Non-pigmented ciliary epithelial cell (primary cell): Measurements from ENCODE around the gene NFATC4.
"Not testable (repeated sequence)": the region's sequence is repeated elsewhere in the genome, so short reads cannot be mapped to it uniquely, and the experiment has no call there.

Source experiments
- DNase-seq: peaks from one replicate; pipeline ENCODE4 v3.0.0-alpha.2; 2010; ENCODE audit warnings: low read depth

Gene NFATC4

DNA sequence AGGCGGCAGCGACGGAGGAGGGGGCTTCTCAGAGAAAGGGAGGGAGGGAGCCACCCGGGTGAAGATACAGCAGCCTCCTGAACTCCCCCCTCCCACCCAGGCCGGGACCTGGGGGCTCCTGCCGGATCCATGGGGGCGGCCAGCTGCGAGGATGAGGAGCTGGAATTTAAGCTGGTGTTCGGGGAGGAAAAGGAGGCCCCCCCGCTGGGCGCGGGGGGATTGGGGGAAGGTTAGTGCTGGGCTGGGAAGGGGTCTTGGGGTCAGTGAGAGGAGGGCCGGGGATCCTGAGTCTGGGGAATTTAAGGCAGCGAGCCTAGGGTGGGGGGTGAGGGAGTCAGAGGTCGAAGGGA, 203 bp downstream of the NFATC4 start:
- DNase-seq: no peak

- DNase-seq: no peak
Measured at GRCh38 chr14:24368562-24369252, 723 bp downstream of the NFATC4 start.

- DNase-seq: no peak
Measured at GRCh38 chr14:24369463-24369862, 1.5 kb downstream of the NFATC4 start.

DNA sequence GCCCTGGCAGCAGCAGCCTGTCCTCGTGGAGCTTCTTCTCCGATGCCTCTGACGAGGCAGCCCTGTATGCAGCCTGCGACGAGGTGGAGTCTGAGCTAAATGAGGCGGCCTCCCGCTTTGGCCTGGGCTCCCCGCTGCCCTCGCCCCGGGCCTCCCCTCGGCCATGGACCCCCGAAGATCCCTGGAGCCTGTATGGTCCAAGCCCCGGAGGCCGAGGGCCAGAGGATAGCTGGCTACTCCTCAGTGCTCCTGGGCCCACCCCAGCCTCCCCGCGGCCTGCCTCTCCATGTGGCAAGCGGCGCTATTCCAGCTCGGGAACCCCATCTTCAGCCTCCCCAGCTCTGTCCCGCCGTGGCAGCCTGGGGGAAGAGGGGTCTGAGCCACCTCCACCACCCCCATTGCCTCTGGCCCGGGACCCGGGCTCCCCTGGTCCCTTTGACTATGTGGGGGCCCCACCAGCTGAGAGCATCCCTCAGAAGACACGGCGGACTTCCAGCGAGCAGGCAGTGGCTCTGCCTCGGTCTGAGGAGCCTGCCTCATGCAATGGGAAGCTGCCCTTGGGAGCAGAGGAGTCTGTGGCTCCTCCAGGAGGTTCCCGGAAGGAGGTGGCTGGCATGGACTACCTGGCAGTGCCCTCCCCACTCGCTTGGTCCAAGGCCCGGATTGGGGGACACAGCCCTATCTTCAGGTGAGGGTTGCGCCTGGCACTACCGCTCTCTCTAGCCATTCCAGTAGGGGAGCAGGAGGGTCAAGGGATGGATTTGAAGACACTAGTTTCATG, 2.1 kb downstream of the NFATC4 start:
- no peak for DNase-seq

DNA sequence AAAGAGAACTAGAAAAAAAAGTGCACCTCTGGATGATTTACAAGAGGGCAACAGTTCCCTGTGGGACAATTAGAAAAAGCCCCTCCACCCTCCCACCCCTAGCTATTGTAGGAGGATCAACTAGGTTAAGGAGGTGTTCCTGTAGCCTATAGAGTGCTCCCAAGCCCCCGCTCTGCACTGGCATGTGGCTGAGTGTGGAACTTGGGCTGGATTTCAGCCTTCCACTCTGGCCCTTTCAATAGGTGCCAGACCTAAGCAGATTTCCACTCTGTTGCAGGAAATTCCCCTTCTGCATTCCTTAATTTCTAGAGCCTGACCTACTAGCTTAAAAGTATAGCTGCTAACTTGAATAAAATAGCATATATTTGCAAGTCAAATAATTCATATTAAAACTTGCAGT, 2.8 kb downstream of the NFATC4 start:
- DNase-seq: no peak

- DNase-seq: not testable (repeated sequence)
Measured at GRCh38 chr14:24371605-24372004, 3.6 kb downstream of the NFATC4 start.

DNA sequence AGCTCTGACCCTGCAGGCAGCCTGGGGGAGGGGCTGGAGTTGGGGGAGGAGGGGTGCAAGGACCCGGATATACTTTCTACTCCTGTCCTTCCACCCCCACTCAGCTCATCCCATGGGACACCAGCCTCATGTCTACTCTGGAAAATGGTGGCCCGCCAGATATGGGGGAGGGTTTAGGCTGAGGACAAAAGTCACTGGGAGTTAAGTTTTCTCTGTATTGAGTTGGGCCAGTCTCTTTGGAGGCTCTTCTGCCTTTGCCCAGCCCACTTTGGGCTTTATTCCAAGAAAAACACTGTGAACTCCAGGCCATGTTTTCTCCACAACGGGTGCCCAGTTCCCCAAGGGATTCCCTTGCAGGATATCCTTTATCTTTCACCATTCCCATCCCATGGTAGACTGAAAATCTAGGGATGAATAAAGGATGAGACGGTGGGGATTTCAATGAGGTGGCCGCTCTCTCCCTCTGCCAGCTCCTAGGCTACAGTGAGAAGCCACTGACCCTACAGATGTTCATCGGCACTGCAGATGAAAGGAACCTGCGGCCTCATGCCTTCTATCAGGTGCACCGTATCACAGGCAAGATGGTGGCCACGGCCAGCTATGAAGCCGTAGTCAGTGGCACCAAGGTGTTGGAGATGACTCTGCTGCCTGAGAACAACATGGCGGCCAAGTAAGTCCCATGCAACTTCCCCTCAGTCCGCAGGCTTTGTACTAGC, 4.9 kb downstream of the NFATC4 start:
- DNase-seq: no peak

- no peak for DNase-seq
Measured at GRCh38 chr14:24376448-24377070, 8.6 kb downstream of the NFATC4 start.

DNA sequence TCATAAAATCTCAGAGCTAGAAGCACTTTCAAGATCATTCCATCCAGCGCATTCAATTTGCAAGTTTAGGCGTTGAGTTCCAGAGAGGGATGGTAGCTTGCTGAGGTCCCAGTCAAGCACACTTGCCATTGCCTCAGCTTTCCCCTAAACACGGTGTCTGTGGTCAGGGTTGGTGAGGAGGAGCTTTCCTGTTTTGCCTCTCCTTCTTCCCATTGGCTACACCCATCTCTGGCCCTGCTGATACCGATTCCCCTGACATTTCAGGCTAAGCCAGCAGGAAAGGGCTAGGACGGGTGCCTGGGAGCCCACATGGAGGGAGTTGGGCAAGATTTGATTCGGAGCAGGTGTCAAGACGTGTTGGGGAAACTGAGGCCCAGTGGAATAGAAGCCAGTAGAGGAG, 9.1 kb downstream of the NFATC4 start:
- no peak for DNase-seq

GRCh38 chr14:24377657-24378056, 9.7 kb downstream of the NFATC4 start:
- no peak for DNase-seq

DNA sequence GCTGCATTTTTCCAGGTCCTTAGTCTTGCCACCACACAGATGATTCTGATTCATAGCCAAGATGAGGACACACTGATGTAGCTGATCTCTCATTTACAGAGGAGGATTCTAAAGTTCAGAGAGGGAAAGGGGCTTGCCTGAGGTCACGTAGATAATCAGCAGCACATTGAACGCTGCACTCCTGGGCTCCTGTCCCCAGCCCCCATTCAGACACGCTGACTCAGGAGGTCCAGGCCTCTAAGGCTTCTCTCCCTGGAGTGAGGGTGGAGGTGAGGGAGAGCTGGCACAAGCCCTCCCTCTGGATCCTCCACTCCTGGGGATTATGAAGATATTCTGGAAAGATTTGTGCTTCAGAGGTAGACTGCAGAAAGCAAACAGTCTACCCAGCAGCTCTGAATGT, 10.3 kb downstream of the NFATC4 start:
- no peak for DNase-seq

GRCh38 chr14:24378981-24379906, 11.3 kb downstream of the NFATC4 start:
- no peak for DNase-seq

- DNase-seq: no peak
Measured at GRCh38 chr14:24379907-24380730, 12.1 kb downstream of the NFATC4 start.

GRCh38 chr14:24381363-24382063, 13.5 kb downstream of the NFATC4 start:
- no peak for DNase-seq

GRCh38 chr14:24382064-24382371, 14.0 kb downstream of the NFATC4 start:
- DNase-seq: no peak

DNA sequence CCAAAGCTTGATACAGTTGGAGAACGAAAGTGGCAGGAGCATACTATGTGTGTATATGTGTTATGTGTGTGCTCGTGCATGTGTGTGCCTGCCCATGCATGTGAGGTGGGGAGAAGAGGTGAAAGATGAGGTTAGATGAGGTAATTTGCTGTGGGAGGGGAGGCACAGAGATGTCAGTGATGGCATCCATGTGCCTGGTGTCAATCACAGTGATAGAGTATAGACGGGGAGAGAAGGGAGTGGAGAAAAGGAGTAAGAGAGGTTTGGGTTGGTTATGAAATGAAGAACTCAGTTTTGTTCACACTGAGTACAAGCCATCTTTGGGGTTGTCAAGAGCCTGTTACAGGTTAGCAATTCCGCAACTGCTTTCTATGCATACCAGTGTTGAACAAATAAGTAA, 16.2 kb downstream of the NFATC4 start:
- no peak for DNase-seq

GRCh38 chr14:24385524-24385923, 17.5 kb downstream of the NFATC4 start:
- DNase-seq: no peak

- DNase-seq: no peak
Measured at GRCh38 chr14:24387009-24387345, 19.0 kb downstream of the NFATC4 start.

DNA sequence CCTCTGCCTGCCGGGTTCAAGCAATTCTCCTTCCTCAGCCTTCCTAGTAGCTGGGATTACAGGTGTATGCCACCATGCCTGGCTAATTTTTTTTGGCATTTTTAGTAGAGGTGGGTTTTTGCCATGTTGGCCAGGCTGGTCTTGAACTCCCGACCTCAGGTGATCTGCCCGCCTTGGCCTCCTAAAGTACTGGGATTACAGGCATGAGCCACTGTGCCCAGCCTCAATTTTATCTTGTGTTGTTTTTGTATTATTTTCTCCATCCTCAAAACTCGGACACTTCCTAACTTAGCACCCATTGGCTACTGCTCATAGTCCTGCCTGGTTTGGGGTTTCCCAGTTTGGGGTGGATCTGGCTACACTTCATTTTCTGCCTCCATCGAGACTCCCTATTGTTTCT, 19.6 kb downstream of the NFATC4 start:
- DNase-seq: not testable (repeated sequence)

DNA sequence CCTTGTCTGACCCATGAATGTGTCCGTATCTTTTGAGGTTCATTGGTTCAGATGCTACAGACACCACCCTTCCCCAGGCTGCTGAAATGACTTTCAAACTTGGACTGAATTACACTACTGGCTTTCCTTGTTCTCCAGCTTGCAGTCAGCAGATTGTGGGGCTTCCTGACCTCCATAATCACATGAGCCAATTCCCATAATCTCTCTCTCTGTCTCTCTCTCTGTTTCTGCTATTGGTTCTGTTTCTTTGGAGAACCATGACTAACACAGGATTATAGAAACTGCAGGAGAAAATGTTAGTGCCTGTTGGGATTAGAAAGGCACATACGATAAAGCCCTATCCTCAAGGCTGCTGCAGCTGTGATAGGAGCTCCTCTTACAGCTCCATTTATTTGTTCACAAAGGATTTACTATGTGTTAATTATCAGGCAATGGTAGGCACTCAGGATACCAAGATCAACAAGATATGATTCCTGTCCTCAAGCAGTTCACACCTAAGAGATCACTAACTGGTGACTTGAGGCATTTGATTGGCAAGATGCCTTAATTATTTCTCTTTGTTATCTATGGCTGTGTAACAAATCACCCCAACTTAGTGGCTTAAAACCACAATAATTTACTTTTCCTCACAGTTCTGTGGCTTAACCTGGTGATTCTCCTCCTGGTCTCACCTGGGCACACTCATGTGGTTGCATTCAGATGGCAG, 20.6 kb downstream of the NFATC4 start:
- DNase-seq: no peak
